ENCODE measurements around the gene PLCH1.

DNA sequence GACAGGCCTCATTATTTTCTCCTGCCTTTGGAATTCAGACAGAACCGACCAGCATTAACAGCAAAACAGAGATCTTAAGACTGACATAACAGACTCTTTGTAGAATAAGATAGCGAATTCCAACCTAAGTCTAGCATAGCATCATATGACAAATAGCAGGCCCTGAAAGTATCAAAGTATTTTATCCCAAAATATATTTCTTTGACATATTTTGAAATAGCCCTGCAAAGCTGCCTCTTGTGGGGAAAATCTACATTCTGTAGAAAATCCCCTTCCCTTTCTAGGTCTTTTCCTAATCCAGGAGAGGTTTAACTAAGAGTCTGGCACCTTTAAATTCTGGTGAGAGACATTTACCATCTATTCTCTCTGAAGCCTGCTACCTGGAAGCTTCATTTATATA is 417.0 kb downstream of the PLCH1 start:
- no peak for TF ChIP-seq CTCF (conservative IDR thresholded peaks at IDR 0.05 in 1 of 2, IDR thresholded peaks at IDR 0.05 in 1 of 2; ENCODE audit: low read depth in 1 of 2, low read length in 2 of 2)
- TF ChIP-seq EZH2 (IDR thresholded peaks at IDR 0.05; ENCODE audit: low read length, missing control alignments) = no peak
